Mesangial cell (primary cell): Measurements from ENCODE around the gene NOB1. TPM values are rescaled to one million over a fixed set of nuclear protein-coding genes. Genes with fewer than 3 reads are reported as not detected.

Source experiments
- total RNA-seq: library from RNA; depleted of rRNA; stranded (reverse); fragments of >200 nt; gene quantifications from 2 replicates; pipeline ENCODE4 v1.2.3, GENCODE V29; 2015

The NOB1 gene
- 43.3 and 52.7 TPM in 2 replicates for total RNA-seq

DNA sequence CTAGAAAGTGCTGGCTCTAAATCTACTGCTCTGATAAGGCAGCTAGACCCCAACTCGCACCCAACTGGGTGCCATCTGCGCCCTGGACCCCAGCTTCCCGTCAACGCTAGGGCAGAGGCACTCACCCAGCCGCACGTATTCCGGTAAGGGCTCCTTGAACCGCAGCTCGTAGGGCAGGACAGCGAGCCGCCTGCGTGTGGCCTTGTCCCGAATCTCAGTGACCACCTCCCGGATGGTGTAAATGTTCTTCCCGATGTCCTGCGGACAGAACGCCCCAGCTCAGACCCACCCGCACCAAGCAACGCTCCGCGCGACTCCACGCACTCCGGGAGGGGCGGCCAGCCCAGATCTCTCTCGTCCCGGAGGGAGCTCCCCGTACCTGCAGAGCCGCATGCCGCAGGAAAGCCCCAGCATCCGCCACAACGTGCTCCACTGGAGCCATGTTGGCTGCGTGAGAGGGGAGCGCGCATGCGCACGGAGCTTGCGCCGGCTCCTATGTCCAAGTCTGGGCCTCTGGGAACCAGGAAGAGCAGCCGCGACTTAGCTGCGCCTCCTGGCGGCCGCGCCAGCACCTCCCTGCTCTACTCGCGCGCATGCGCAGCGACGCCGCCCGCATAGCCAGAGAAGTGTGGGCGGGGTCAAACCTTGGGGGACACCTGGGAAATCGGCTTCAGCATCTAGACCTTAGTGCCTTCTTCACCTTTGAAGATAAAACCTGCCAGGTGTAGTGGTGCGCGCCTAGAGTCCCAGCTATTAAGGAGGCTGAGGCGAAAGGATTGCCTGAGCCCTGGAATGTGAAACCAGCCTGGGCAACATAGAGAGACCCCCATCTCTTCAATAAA is at the start of gene NOB1:
Gene NOB1, minus strand, starts transcription at position 458 of the 842 bp plus-strand sequence. Its CDS starts 16 bp downstream, at position 442.

GRCh38 chr16:69761983-69762813 is 7.5 kb upstream of the NOB1 start, which contains the start of gene WWP2:
Gene WWP2 (plus strand): TSS chr16:69762332. CDS start chr16:69787011, 24,679 bp downstream.

DNA sequence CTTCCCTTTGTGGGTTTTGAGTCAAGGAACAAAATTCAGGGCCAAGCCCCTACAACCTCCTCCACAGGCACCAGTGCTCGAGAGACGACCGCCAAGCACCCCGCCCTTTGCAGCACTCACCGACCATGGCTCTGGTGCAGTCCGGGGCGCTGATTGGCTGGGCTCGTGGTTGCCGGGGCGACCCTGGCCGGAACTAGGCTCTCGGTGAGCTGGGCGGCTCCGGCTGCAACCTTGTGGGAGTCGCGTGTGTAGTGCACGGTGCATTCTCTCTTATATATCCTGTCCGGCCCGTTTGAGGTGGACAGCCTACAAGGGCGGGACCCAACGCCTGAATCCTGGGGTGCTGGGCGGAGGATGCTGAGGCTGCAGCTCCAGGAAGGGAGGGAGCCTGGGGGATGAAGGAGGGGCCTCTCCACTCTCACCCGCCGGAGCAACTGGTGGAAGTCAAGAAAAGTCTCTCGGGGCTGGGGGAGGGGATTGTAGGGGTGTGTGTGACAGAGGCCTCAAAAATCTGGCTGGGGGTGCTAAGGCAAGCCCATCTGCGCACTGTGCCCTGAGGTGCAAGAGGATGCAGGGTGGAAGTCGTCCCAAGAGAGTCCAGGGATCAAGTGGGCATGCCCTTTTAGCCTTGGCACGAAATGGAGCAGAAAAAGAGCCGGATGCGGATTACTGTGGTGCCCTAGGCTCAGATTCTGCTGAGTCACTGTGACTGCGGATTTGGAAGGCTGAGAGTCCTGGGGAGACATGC is 28.2 kb downstream of the NOB1 start, which contains the start of gene NQO1:
Gene NQO1, minus strand, starts transcription at position 248 of the 748 bp plus-strand sequence. Its CDS starts 121 bp downstream, at position 127.

Other genes with a start within 250 kb of the NOB1 start
- gene NFAT5, start 189.0 kb downstream of the NOB1 start, total RNA-seq: 8.6 and 24.1 TPM in 2 replicates
- gene NQO1, start 28.4 kb downstream of the NOB1 start, total RNA-seq: 44.2 and 63.7 TPM in 2 replicates
- 21.2 and 25.0 TPM in 2 replicates for gene WWP2, start 7.4 kb upstream of the NOB1 start, total RNA-seq
- gene CLEC18A, start 196.4 kb upstream of the NOB1 start, total RNA-seq: 0.65 and 15.8 TPM in 2 replicates